Ammon's horn (tissue), 1 donor: ENCODE data around the gene TTC13.
A peak's percentile ranks its signal among the peaks of the same experiment; 100 is the strongest.

Experiments
- DNase-seq: peaks from one replicate; pipeline ENCODE4 v3.0.0-alpha.2; 2016; ENCODE audit warnings: low spot score

TTC13 gene

GRCh38 chr1:230948301-230948700 lies 30.4 kb downstream of the TTC13 start:
- no peak for DNase-seq

GRCh38 chr1:230943048-230943593 lies 35.5 kb downstream of the TTC13 start:
- DNase-seq: no peak

- peak; percentile 21 for DNase-seq
These were observed 37.8 kb downstream of the TTC13 start for GRCh38 chr1:230940848-230941247.

GRCh38 chr1:230939806-230940489 lies 38.7 kb downstream of the TTC13 start:
- no peak for DNase-seq

- DNase-seq: no peak
These were observed 39.7 kb downstream of the TTC13 start for GRCh38 chr1:230938924-230939368.

GRCh38 chr1:230937371-230937770 lies 41.3 kb downstream of the TTC13 start:
- DNase-seq: no peak

- no peak for DNase-seq
These were observed 42.2 kb downstream of the TTC13 start for GRCh38 chr1:230936475-230936874.

- no peak for DNase-seq
These were observed 42.8 kb downstream of the TTC13 start for GRCh38 chr1:230935852-230936251.

- DNase-seq: no peak
These were observed 47.7 kb downstream of the TTC13 start for GRCh38 chr1:230930986-230931385.

GRCh38 chr1:230926182-230926581 lies 52.5 kb downstream of the TTC13 start:
- DNase-seq: no peak

- DNase-seq: no peak
These were observed 53.1 kb downstream of the TTC13 start for GRCh38 chr1:230925608-230926007.

GRCh38 chr1:230923176-230923575 lies 55.5 kb downstream of the TTC13 start:
- DNase-seq: no peak

- no peak for DNase-seq
These were observed 56.0 kb downstream of the TTC13 start for GRCh38 chr1:230922620-230923019.

GRCh38 chr1:230919207-230919606 lies 59.5 kb downstream of the TTC13 start:
- DNase-seq: no peak

- DNase-seq: peak; percentile 82
These were observed 61.2 kb downstream of the TTC13 start for GRCh38 chr1:230917284-230918135.

- DNase-seq: no peak
These were observed 61.9 kb downstream of the TTC13 start for GRCh38 chr1:230916587-230917283.

GRCh38 chr1:230915078-230915477 lies 63.6 kb downstream of the TTC13 start:
- no peak for DNase-seq

- DNase-seq: no peak
These were observed 65.2 kb downstream of the TTC13 start for GRCh38 chr1:230913496-230913895.

- no peak for DNase-seq
These were observed 67.9 kb downstream of the TTC13 start for GRCh38 chr1:230910755-230911117.

GRCh38 chr1:230909974-230910754 lies 68.5 kb downstream of the TTC13 start:
- DNase-seq: peak; percentile 87

- no peak for DNase-seq
These were observed 71.0 kb downstream of the TTC13 start for GRCh38 chr1:230907472-230908205.
